ENCODE measurements around the gene TMEM41B.

The TMEM41B gene

GRCh38 chr11:9310485-9311090 is 3.8 kb downstream of the TMEM41B start:
- Histone ChIP-seq H3K27me3 (ENCODE audit: insufficient read depth, low read depth, severe bottlenecking) (no peaks in the 10 kb centered on the region), H3K36me3 (peaks cover 6% of the 10 kb centered on the region; the same call in 1 of the 2 replicates), H3K4me3 (ENCODE audit: low read depth, low read length) (no peak overlapping the region), H3K27ac (no peak overlapping the region), H3K9me3 (ENCODE audit: severe bottlenecking) (no peaks in the 10 kb centered on the region)
- TF ChIP-seq, protein P1, sequence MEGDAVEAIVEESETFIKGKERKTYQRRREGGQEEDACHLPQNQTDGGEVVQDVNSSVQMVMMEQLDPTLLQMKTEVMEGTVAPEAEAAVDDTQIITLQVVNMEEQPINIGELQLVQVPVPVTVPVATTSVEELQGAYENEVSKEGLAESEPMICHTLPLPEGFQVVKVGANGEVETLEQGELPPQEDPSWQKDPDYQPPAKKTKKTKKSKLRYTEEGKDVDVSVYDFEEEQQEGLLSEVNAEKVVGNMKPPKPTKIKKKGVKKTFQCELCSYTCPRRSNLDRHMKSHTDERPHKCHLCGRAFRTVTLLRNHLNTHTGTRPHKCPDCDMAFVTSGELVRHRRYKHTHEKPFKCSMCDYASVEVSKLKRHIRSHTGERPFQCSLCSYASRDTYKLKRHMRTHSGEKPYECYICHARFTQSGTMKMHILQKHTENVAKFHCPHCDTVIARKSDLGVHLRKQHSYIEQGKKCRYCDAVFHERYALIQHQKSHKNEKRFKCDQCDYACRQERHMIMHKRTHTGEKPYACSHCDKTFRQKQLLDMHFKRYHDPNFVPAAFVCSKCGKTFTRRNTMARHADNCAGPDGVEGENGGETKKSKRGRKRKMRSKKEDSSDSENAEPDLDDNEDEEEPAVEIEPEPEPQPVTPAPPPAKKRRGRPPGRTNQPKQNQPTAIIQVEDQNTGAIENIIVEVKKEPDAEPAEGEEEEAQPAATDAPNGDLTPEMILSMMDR (IDR thresholded peaks at IDR 0.05; ENCODE audit: low read depth, low read length), result no peak
- DNase-seq, result no peak

DNA sequence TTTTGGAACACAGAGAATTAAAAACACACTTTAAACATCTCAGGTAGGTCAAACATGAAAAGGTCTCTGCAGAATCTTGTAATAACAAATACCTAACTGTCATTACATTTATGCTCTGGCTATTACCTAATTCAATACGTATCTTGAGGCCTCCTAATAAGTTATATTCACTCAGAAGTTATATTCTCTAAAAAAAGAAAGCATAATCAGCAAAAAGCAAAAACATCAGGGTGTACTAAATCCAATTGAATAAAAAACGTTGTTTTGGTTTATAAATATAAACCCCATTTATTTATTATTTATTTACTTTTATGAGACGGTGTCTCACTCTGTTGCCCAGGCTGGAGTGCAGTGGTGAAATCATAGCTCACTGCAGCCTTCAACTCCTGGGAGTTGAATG is 10.2 kb downstream of the TMEM41B start:
- DNase-seq, result no peak
- TF ChIP-seq, protein P1 (IDR thresholded peaks at IDR 0.05; ENCODE audit: low read depth, low read length), result no peak
- Histone ChIP-seq H3K27me3 (ENCODE audit: insufficient read depth, low read depth, severe bottlenecking) (no peaks in the 10 kb centered on the region), H3K9me3 (ENCODE audit: severe bottlenecking) (no peaks in the 10 kb centered on the region), H3K36me3 (no peaks in the 10 kb centered on the region), H3K4me3 (ENCODE audit: low read depth, low read length) (no peak overlapping the region), H3K27ac (no peak overlapping the region)

GRCh38 chr11:9302448-9302847 is 11.9 kb downstream of the TMEM41B start:
- TF ChIP-seq, protein P1 (IDR thresholded peaks at IDR 0.05; ENCODE audit: low read depth, low read length), result no peak
- H3K27me3 ChIP-seq (ENCODE audit: insufficient read depth, low read depth, severe bottlenecking), result no peaks in the 10 kb centered on the region
- H3K9me3 ChIP-seq (ENCODE audit: severe bottlenecking), result no peaks in the 10 kb centered on the region
- H3K36me3 ChIP-seq, result peaks cover 4% of the 10 kb centered on the region; the same call in 1 of the 2 replicates
- no peak overlapping the region for H3K27ac ChIP-seq
- H3K4me3 ChIP-seq (ENCODE audit: low read depth, low read length), result no peak overlapping the region
- no peak for DNase-seq

DNA sequence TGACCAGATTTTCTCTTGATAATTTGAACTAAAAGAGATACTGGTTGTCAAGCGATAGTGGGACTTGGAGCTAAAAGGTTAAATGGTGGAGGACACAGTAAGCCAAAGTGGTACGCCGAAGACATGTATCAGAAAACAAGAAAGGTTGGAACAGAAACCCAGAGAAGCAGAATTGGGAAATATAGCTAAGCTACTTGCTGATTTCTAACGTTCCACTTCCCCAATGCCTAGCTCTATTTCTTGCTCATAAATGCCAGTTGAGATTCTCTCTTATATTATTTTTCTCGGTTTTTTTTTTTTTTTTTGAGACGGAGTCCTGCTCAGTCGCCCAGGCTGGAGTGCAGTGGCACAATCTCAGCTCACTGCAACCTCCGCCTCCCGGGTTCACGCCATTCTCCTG is 12.7 kb downstream of the TMEM41B start:
- TF ChIP-seq, protein P1 (IDR thresholded peaks at IDR 0.05; ENCODE audit: low read depth, low read length), result no peak
- Histone ChIP-seq H3K27me3 (ENCODE audit: insufficient read depth, low read depth, severe bottlenecking) (no peaks in the 10 kb centered on the region), H3K36me3 (peaks cover 5% of the 10 kb centered on the region), H3K9me3 (ENCODE audit: severe bottlenecking) (no peaks in the 10 kb centered on the region), H3K27ac (no peak overlapping the region), H3K4me3 (ENCODE audit: low read depth, low read length) (no peak overlapping the region)
- DNase-seq, result no peak

- no peak for DNase-seq
- TF ChIP-seq, protein P1 (IDR thresholded peaks at IDR 0.05; ENCODE audit: low read depth, low read length), result no peak
- H3K4me3 ChIP-seq (ENCODE audit: low read depth, low read length), result no peak overlapping the region
- no peaks in the 10 kb centered on the region for H3K9me3 ChIP-seq (ENCODE audit: severe bottlenecking)
- H3K27me3 ChIP-seq (ENCODE audit: insufficient read depth, low read depth, severe bottlenecking), result no peaks in the 10 kb centered on the region
- H3K36me3 ChIP-seq, result peaks cover 20% of the 10 kb centered on the region
- no peak overlapping the region for H3K27ac ChIP-seq
Observed at GRCh38 chr11:9293646-9294045, 20.7 kb downstream of the TMEM41B start.
